ENCODE data around the gene CFAP58. TPM values are rescaled to one million over a fixed set of nuclear protein-coding genes. Genes with fewer than 3 reads are reported as not detected.

The CFAP58 gene
- total RNA-seq, 1 donor from 2014 or later: 1.1 TPM

- Histone ChIP-seq H3K36me3 (no peaks in the 10 kb centered on the region), H3K4me3 (no peak overlapping the region), H3K9me3 (no peaks in the 10 kb centered on the region), H3K27me3 (ENCODE audit: low read depth) (no peaks in the 10 kb centered on the region), H3K4me1 (no peaks in the 10 kb centered on the region), H3K27ac (no peak overlapping the region)
- DNase-seq: no peak
- intact Hi-C loops (cut with DNase I): no loop called here
- no peak for ATAC-seq
- no peak for TF ChIP-seq CTCF (IDR thresholded peaks at IDR 0.05)
Observed at GRCh38 chr10:104487794-104488438, 134.3 kb downstream of the CFAP58 start.

- Histone ChIP-seq H3K27me3 (ENCODE audit: low read depth) (no peaks in the 10 kb centered on the region), H3K4me3 (no peak overlapping the region), H3K9me3 (no peaks in the 10 kb centered on the region), H3K4me1 (no peaks in the 10 kb centered on the region), H3K36me3 (no peaks in the 10 kb centered on the region), H3K27ac (no peak overlapping the region)
- no peak for DNase-seq
- intact Hi-C loops (cut with DNase I): no loop called here
- TF ChIP-seq CTCF (IDR thresholded peaks at IDR 0.05): no peak
- ATAC-seq: no peak
Observed at GRCh38 chr10:104488439-104488832, 134.8 kb downstream of the CFAP58 start.

GRCh38 chr10:104492329-104492940 lies 138.8 kb downstream of the CFAP58 start:
- H3K27ac ChIP-seq: no peak overlapping the region
- intact Hi-C loops (cut with DNase I): no loop called here
- H3K9me3 ChIP-seq: no peaks in the 10 kb centered on the region
- no peak for ATAC-seq
- H3K36me3 ChIP-seq: no peaks in the 10 kb centered on the region
- H3K4me1 ChIP-seq: no peaks in the 10 kb centered on the region
- H3K4me3 ChIP-seq: no peak overlapping the region
- no peak for DNase-seq
- TF ChIP-seq CTCF (IDR thresholded peaks at IDR 0.05): no peak
- H3K27me3 ChIP-seq (ENCODE audit: low read depth): no peaks in the 10 kb centered on the region

GRCh38 chr10:104498347-104499081 lies 144.9 kb downstream of the CFAP58 start:
- no peaks in the 10 kb centered on the region for H3K9me3 ChIP-seq
- no peak overlapping the region for H3K4me3 ChIP-seq
- intact Hi-C loops (cut with DNase I): no loop called here
- no peaks in the 10 kb centered on the region for H3K27me3 ChIP-seq (ENCODE audit: low read depth)
- no peak for TF ChIP-seq CTCF (IDR thresholded peaks at IDR 0.05)
- H3K27ac ChIP-seq: no peak overlapping the region
- H3K4me1 ChIP-seq: no peaks in the 10 kb centered on the region
- no peaks in the 10 kb centered on the region for H3K36me3 ChIP-seq
- no peak for ATAC-seq
- DNase-seq: no peak

- TF ChIP-seq CTCF (IDR thresholded peaks at IDR 0.05): no peak
- peaks cover 4% of the 10 kb centered on the region for H3K27me3 ChIP-seq (ENCODE audit: low read depth)
- DNase-seq (no peak), ATAC-seq (no peak)
- intact Hi-C loops (cut with DNase I): no loop called here
- no peaks in the 10 kb centered on the region for H3K36me3 ChIP-seq
- no peaks in the 10 kb centered on the region for H3K4me1 ChIP-seq
- H3K9me3 ChIP-seq: no peaks in the 10 kb centered on the region
- no peak overlapping the region for H3K27ac ChIP-seq
- H3K4me3 ChIP-seq: no peak overlapping the region
Observed at GRCh38 chr10:104501449-104501848, 147.8 kb downstream of the CFAP58 start.

All from lower lobe of right lung (tissue), 2 donors.